IMR-90 (cell line): ENCODE results near the gene DDI2. TPM values are rescaled to one million over a fixed set of nuclear protein-coding genes. Genes with fewer than 3 reads are reported as not detected.

Experiments used
- microRNA-seq, 2 experiments: library from miRNA; stranded (forward) in 1 of 2; unstranded in 1 of 2; fragments of 10-50 nt in 1 of 2; fragments of <30 nt in 1 of 2; gene quantifications in 1 of 2; microRNA quantifications in 1 of 2; one replicate each; pipeline versions ENCODE3 to v1.1.0; 2013 to 2020; ENCODE audit not compliant: insufficient read depth in 1 of 2, insufficient read length in 1 of 2, unreplicated experiment in 1 of 2
- polyA plus RNA-seq, 3 experiments: library from polyadenylated mRNA; depleted of rRNA; stranded (reverse); fragments of >200 nt; gene quantifications; 2 replicates each; pipeline ENCODE4 v1.2.3, GENCODE V29; 2012; ENCODE audit warnings: low replicate concordance in 1 of 3
- small RNA-seq, 5 experiments: library from RNA; depleted of rRNA; stranded (forward); fragments of <200 nt; gene quantifications; one replicate each; pipeline ENCODE3, GENCODE V24; 2012
- total RNA-seq: library from RNA; depleted of rRNA; stranded (reverse); fragments of >200 nt; gene quantifications from 2 replicates; pipeline ENCODE4 v1.2.3, GENCODE V29; 2012; rRNA removed

The DDI2 gene
- total and polyA plus RNA-seq, 2 of the 4 experiments (the other 2 are of a cell fraction): 6.0 to 13.4 TPM

Small RNA genes within 50 kb of the gene (microRNA-seq; reads per million reads assigned to microRNA genes)
- gene AL121992.2 (ENCODE audit: insufficient read depth, insufficient read length) (not detected), gene CD24P1 (ENCODE audit: insufficient read depth, insufficient read length) (not detected), gene RNU7-179P (ENCODE audit: insufficient read depth, insufficient read length) (not detected)

Small RNA genes within 50 kb of the gene (small RNA-seq; reads per million reads assigned to genes)
- 0 reads per million in 5 experiments for gene AL121992.2
- 0 reads per million in 5 experiments for gene CD24P1
- 0 reads per million in 5 experiments for gene RNU7-179P

Other genes starting within 250 kb of the DDI2 start
- gene EFHD2, start 207.6 kb upstream of the DDI2 start, total RNA-seq: 22.6 and 23.1 TPM in 2 replicates
- gene EFHD2, start 207.6 kb upstream of the DDI2 start, polyA plus RNA-seq (2012; rRNA removed): 58.9 and 72.7 TPM in 2 replicates
- not detected in 2 replicates for gene CTRC, start 179.0 kb upstream of the DDI2 start, total RNA-seq
- not detected in 2 replicates for gene CTRC, start 179.0 kb upstream of the DDI2 start, polyA plus RNA-seq (2012; rRNA removed)
- gene CELA2A, start 160.7 kb upstream of the DDI2 start, total RNA-seq: not detected in 2 replicates
- not detected in 2 replicates for gene CELA2A, start 160.7 kb upstream of the DDI2 start, polyA plus RNA-seq (2012; rRNA removed)
- not detected in 2 replicates for gene CELA2B, start 141.4 kb upstream of the DDI2 start, total RNA-seq
- not detected in 2 replicates for gene CELA2B, start 141.4 kb upstream of the DDI2 start, polyA plus RNA-seq (2012; rRNA removed)
- gene CASP9, start 93.2 kb upstream of the DDI2 start, total RNA-seq: 5.3 and 7.0 TPM in 2 replicates
- gene CASP9, start 93.2 kb upstream of the DDI2 start, polyA plus RNA-seq (2012; rRNA removed): 7.8 and 8.3 TPM in 2 replicates
- gene DNAJC16, start 90.6 kb upstream of the DDI2 start, total RNA-seq: 12.5 and 13.1 TPM in 2 replicates
- 6.9 and 8.0 TPM in 2 replicates for gene DNAJC16, start 90.6 kb upstream of the DDI2 start, polyA plus RNA-seq (2012; rRNA removed)
- gene AGMAT, start 32.4 kb upstream of the DDI2 start, total RNA-seq: 0.18 and 0.28 TPM in 2 replicates
- 0.20 and 0.26 TPM in 2 replicates for gene AGMAT, start 32.4 kb upstream of the DDI2 start, polyA plus RNA-seq (2012; rRNA removed)
- 23.1 and 24.7 TPM in 2 replicates for gene PLEKHM2, start 66.9 kb downstream of the DDI2 start, total RNA-seq
- 48.0 and 51.2 TPM in 2 replicates for gene PLEKHM2, start 66.9 kb downstream of the DDI2 start, polyA plus RNA-seq (2012; rRNA removed)
- under 0.01 TPM in 1 of 2 replicates, not detected in the other for gene SLC25A34, start 118.8 kb downstream of the DDI2 start, total RNA-seq
- 0.72 and 1.1 TPM in 2 replicates for gene SLC25A34, start 118.8 kb downstream of the DDI2 start, polyA plus RNA-seq (2012; rRNA removed)
- not detected in 2 replicates for gene TMEM82, start 125.0 kb downstream of the DDI2 start, total RNA-seq
- not detected in 2 replicates for gene TMEM82, start 125.0 kb downstream of the DDI2 start, polyA plus RNA-seq (2012; rRNA removed)
- 43.6 and 52.2 TPM in 2 replicates for gene FBLIM1, start 141.3 kb downstream of the DDI2 start, total RNA-seq
- 140 and 159 TPM in 2 replicates for gene FBLIM1, start 141.3 kb downstream of the DDI2 start, polyA plus RNA-seq (2012; rRNA removed)
- 1.4 and 2.8 TPM in 2 replicates for gene UQCRHL, start 190.2 kb downstream of the DDI2 start, total RNA-seq
- gene UQCRHL, start 190.2 kb downstream of the DDI2 start, polyA plus RNA-seq (2012; rRNA removed): 2.4 and 2.6 TPM in 2 replicates
- 15.8 and 20.3 TPM in 2 replicates for gene SPEN, start 230.2 kb downstream of the DDI2 start, total RNA-seq
- gene SPEN, start 230.2 kb downstream of the DDI2 start, polyA plus RNA-seq (2012; rRNA removed): 7.6 and 9.4 TPM in 2 replicates